Stimulated activated CD4-positive, alpha-beta T cell treated with anti-CD3 and anti-CD28 coated beads, Interleukin-12 subunit alpha, Interleukin-12 subunit beta, amount 100 ng/mL, for 24 hours (primary cell): ENCODE data around the gene ANKLE2.
A peak's percentile ranks its signal among the peaks of the same experiment; 100 is the strongest.
"Not testable (repeated sequence)": the region's sequence is repeated elsewhere in the genome, so short reads cannot be mapped to it uniquely, and the experiment has no call there.

Experiments
- DNase-seq, 2 experiments: peaks; one replicate each; pipeline ENCODE4 v3.0.0-alpha.2; 2020; ENCODE audit warnings: low read depth in 2 of 2

The ANKLE2 gene

GRCh38 chr12:132761032-132761920 lies at the start of gene ANKLE2:
Gene ANKLE2, minus strand, starts transcription at chr12:132761832. Its CDS starts 34 bp downstream, at chr12:132761798.
- DNase-seq = peak; percentile 42 to 69

GRCh38 chr12:132809391-132809790 lies 47.8 kb upstream of the ANKLE2 start:
- DNase-seq = not testable (repeated sequence)

- DNase-seq = no peak
Measured at GRCh38 chr12:132807295-132808092, 45.9 kb upstream of the ANKLE2 start.

- DNase-seq = peak in 1 of 2 experiments; percentile 37
Measured at GRCh38 chr12:132806857-132807256, 45.2 kb upstream of the ANKLE2 start.

GRCh38 chr12:132804426-132804861 lies 42.8 kb upstream of the ANKLE2 start:
- no peak for DNase-seq

- DNase-seq = no peak
Measured at GRCh38 chr12:132803888-132804287, 42.3 kb upstream of the ANKLE2 start.

- no peak for DNase-seq
Measured at GRCh38 chr12:132803125-132803524, 41.5 kb upstream of the ANKLE2 start.

- DNase-seq = no peak
Measured at GRCh38 chr12:132801741-132802140, 40.1 kb upstream of the ANKLE2 start.

- no peak for DNase-seq
Measured at GRCh38 chr12:132798836-132799235, 37.2 kb upstream of the ANKLE2 start.

GRCh38 chr12:132797820-132798570 lies 36.4 kb upstream of the ANKLE2 start:
- DNase-seq = no peak

GRCh38 chr12:132795847-132796246 lies 34.2 kb upstream of the ANKLE2 start:
- DNase-seq = no peak

- not testable (repeated sequence) for DNase-seq
Measured at GRCh38 chr12:132791940-132792339, 30.3 kb upstream of the ANKLE2 start.

GRCh38 chr12:132789099-132789471 lies 27.5 kb upstream of the ANKLE2 start:
- DNase-seq = no peak

- DNase-seq = no peak
Measured at GRCh38 chr12:132788375-132789098, 26.9 kb upstream of the ANKLE2 start.

GRCh38 chr12:132787877-132788276 lies 26.2 kb upstream of the ANKLE2 start:
- DNase-seq = no peak

- no peak for DNase-seq
Measured at GRCh38 chr12:132786192-132786591, 24.6 kb upstream of the ANKLE2 start.

- no peak for DNase-seq
Measured at GRCh38 chr12:132784580-132784979, 22.9 kb upstream of the ANKLE2 start.

- no peak for DNase-seq
Measured at GRCh38 chr12:132783917-132784531, 22.4 kb upstream of the ANKLE2 start.

- DNase-seq = no peak
Measured at GRCh38 chr12:132781938-132782337, 20.3 kb upstream of the ANKLE2 start.

- no peak for DNase-seq
Measured at GRCh38 chr12:132779781-132780353, 18.2 kb upstream of the ANKLE2 start.
